CD14-positive monocyte (primary cell): ENCODE data around the gene NPLOC4. TPM values are rescaled to one million over a fixed set of nuclear protein-coding genes. Genes with fewer than 3 reads are reported as not detected.
A peak's percentile ranks its signal among the peaks of the same experiment; 100 is the strongest.

ENCODE experiments used
- DNase-seq, 3 donors: peaks; one replicate each; pipeline ENCODE4 v3.0.0-alpha.2; 2011 to 2022
- H2AFZ ChIP-seq: 2 replicates; pipeline ENCODE4 v1.6.0; 2012; ENCODE audit warnings: mild to moderate bottlenecking, low read depth, low read length, inconsistent platforms; ENCODE audit not compliant: insufficient read depth, poor library complexity, severe bottlenecking
- H3K27ac ChIP-seq, 2 donors: 1 replicate in 1 of 2; 2 replicates in 1 of 2; pipeline ENCODE4 v1.5.1; 2012 to 2013; ENCODE audit warnings: low read length in 2 of 2, control low read depth in 1 of 2, inconsistent platforms in 1 of 2, low read depth in 1 of 2, mild to moderate bottlenecking in 1 of 2
- H3K27me3 ChIP-seq, 2 donors: one replicate each; pipeline versions ENCODE4 v1.6.0 to v1.6.1; 2011 to 2013; ENCODE audit warnings: low read length in 2 of 2; ENCODE audit not compliant: control insufficient read depth in 2 of 2, insufficient read depth in 2 of 2
- H3K36me3 ChIP-seq, 2 donors: replicated peaks in 1 of 2; 1 replicate in 1 of 2; 2 replicates in 1 of 2; pipeline versions ENCODE4 v1.5.1 to v1.6.1; 2012 to 2013; ENCODE audit warnings: low read length in 2 of 2, control low read depth in 1 of 2, inconsistent platforms in 1 of 2, mild to moderate bottlenecking in 1 of 2; ENCODE audit not compliant: insufficient read depth in 2 of 2, control insufficient read depth in 1 of 2
- H3K4me1 ChIP-seq, 2 donors: 1 replicate in 1 of 2; 2 replicates in 1 of 2; pipeline versions ENCODE4 v1.5.1 to v1.6.1; 2012 to 2013; ENCODE audit warnings: low read length in 2 of 2, control low read depth in 1 of 2, inconsistent platforms in 1 of 2, mild to moderate bottlenecking in 1 of 2, moderate library complexity in 1 of 2; ENCODE audit not compliant: insufficient read depth in 2 of 2, control insufficient read depth in 1 of 2
- H3K4me2 ChIP-seq: replicated peaks from 2 replicates; pipeline ENCODE3; 2012; ENCODE audit warnings: low read length, moderate library complexity, mild to moderate bottlenecking; ENCODE audit not compliant: poor library complexity, severe bottlenecking; ENCODE audit errors: extremely low read depth
- H3K4me3 ChIP-seq, 3 experiments: fragments of 200-600 bp in 1 of 3; sonication (generic) in 1 of 3; replicated peaks in 1 of 3; 1 replicate in 2 of 3; 2 replicates in 1 of 3; pipeline ENCODE4 v1.5.1; 2011 to 2013; ENCODE audit warnings: low read length in 3 of 3, mild to moderate bottlenecking in 3 of 3, control low read depth in 2 of 3, low read depth in 2 of 3, inconsistent platforms in 1 of 3, moderate library complexity in 1 of 3
- H3K79me2 ChIP-seq: 2 replicates; pipeline ENCODE4 v1.6.0; 2012; ENCODE audit warnings: mild to moderate bottlenecking, control low read depth, inconsistent platforms, low read length, moderate library complexity; ENCODE audit not compliant: insufficient read depth
- H3K9ac ChIP-seq: 2 replicates; pipeline ENCODE4 v1.6.0; 2017; ENCODE audit warnings: low read length, mild to moderate bottlenecking; ENCODE audit not compliant: insufficient read depth, poor library complexity, severe bottlenecking
- H3K9me3 ChIP-seq, 2 donors: replicated peaks in 1 of 2; 1 replicate in 1 of 2; 2 replicates in 1 of 2; pipeline versions ENCODE4 v1.5.1 to v1.6.1; 2012 to 2013; ENCODE audit warnings: low read length in 2 of 2, control low read depth in 1 of 2; ENCODE audit not compliant: control insufficient read depth in 1 of 2, insufficient read depth in 1 of 2
- H4K20me1 ChIP-seq: 2 replicates; pipeline ENCODE4 v1.6.0; 2012; ENCODE audit warnings: mild to moderate bottlenecking, low read length, control low read depth, moderate library complexity; ENCODE audit not compliant: insufficient read depth
- H3K27ac Mint-ChIP-seq, 7 donors: one replicate each; pipeline ENCODE4 v1.8.0; 2020; ENCODE audit warnings: mild to moderate bottlenecking in 7 of 7, mixed read lengths in 7 of 7, moderate library complexity in 6 of 7, inconsistent platforms in 2 of 7
- H3K27me3 Mint-ChIP-seq, 3 donors: one replicate each; pipeline ENCODE4 v1.8.0; 2021 to 2022; ENCODE audit warnings: low read depth in 3 of 3, mild to moderate bottlenecking in 3 of 3, mixed read lengths in 3 of 3, moderate library complexity in 3 of 3, inconsistent platforms in 1 of 3
- H3K36me3 Mint-ChIP-seq, 2 donors: one replicate each; pipeline ENCODE4 v1.8.0; 2020; ENCODE audit warnings: mixed read lengths in 2 of 2, inconsistent platforms in 1 of 2, mild to moderate bottlenecking in 1 of 2
- H3K4me1 Mint-ChIP-seq: one replicate; pipeline ENCODE4 v1.8.0; 2020; ENCODE audit warnings: mild to moderate bottlenecking, mixed read lengths
- H3K4me3 Mint-ChIP-seq, 2 donors: one replicate each; pipeline ENCODE4 v1.8.0; 2020; ENCODE audit warnings: mild to moderate bottlenecking in 2 of 2, mixed read lengths in 2 of 2, moderate library complexity in 1 of 2
- H3K9me3 Mint-ChIP-seq, 7 donors: one replicate each; pipeline ENCODE4 v1.8.0; 2020 to 2022; ENCODE audit warnings: mixed read lengths in 7 of 7, mild to moderate bottlenecking in 6 of 7, moderate library complexity in 6 of 7, inconsistent platforms in 2 of 7
- WGBS: methylation state at CpG from one replicate; pipeline ENCODE4 v1.1.5; 2013; ENCODE audit warnings: missing lambda C conversion rate; ENCODE audit not compliant: insufficient coverage; 5-methylcytosine and 5-hydroxymethylcytosine counted together
- intact Hi-C, 2 donors: fragments of 100-400 bp; cut with micrococcal nuclease; formaldehyde crosslinking; loops; one replicate each; pipeline versions ENCODE4 v1.15.0 to v1.15.1; 2023
- polyA plus RNA-seq, 3 donors: library from polyadenylated mRNA; depleted of rRNA in 1 of 3; unstranded in 2 of 3; stranded (reverse) in 1 of 3; fragments of 300-500 nt in 2 of 3; fragments of >200 nt in 1 of 3; fragmentation: Illumina TruSeq in 2 of 3; gene quantifications; 1 replicate in 2 of 3; 2 replicates in 1 of 3; pipeline ENCODE4 v1.2.3, GENCODE V29; 2012 to 2021
- TF ChIP-seq, protein P1 (sequence below): fragments of 200-600 bp; IDR thresholded peaks from one replicate; pipeline ENCODE4 v1.8.0; 2022; ENCODE audit warnings: antibody characterized with exemption, mild to moderate bottlenecking

NPLOC4 gene
- polyA plus RNA-seq, 3 donors: 92.1 to 112 (median 106) TPM

DNA sequence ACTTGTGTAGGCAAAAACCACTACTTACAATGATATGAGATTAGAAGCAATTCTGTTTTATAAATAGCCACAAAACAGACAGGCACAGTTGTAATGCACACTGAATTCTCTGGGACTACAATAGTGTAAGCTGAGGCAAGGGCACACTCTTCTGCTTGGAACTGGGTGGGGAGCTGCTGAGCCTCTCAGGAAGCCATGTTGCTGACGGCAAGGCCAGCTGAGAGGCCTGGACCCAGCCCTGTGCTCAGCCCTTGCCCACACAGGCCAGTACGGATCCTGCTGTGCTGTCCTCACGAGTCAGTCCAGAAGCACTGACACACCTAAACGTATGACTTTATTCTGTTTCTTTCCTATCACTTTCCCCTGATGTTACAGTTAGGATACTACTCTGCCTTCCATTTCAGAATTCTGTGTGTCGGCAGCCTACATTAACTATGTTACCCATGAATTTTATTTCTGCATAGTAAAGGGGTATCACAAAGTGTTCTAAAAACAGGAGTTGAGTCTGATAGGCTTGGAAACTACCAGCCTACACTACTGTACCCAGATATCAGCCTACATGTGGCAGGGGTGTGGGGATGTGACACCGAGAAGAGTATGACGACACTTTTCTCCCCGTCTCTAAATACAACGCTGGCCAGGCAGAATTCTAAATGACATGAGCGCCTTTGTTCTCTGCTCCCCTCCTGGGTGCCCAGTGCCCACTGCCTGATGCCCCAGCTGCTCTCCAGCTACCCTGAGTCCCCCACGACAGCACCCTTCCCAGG is 43.6 kb downstream of the NPLOC4 start:
- H3K4me3 ChIP-seq: no peak overlapping the region
- no peaks in the 10 kb centered on the region for H3K9me3 ChIP-seq
- H3K27ac ChIP-seq: no peak overlapping the region
- DNase-seq: no peak
- H3K4me3 Mint-ChIP-seq: no peak overlapping the region
- peaks cover 11% of the 10 kb centered on the region for H4K20me1 ChIP-seq
- peaks cover 14 to 15% of the 10 kb centered on the region in 2 donors for H3K4me1 ChIP-seq
- no peaks in the 10 kb centered on the region for H3K27me3 Mint-ChIP-seq
- H3K36me3 ChIP-seq: peaks cover 72 to 82% of the 10 kb centered on the region in 2 donors
- H3K27me3 ChIP-seq: no peaks in the 10 kb centered on the region
- no peak overlapping the region for H3K9ac ChIP-seq
- H3K4me2 ChIP-seq: no peak overlapping the region
- WGBS: 97% methylated on average over 9 of the region's 11 CpGs
- H3K79me2 ChIP-seq: peaks cover 18% of the 10 kb centered on the region
- intact Hi-C loops: no loop called here
- TF ChIP-seq, protein P1, sequence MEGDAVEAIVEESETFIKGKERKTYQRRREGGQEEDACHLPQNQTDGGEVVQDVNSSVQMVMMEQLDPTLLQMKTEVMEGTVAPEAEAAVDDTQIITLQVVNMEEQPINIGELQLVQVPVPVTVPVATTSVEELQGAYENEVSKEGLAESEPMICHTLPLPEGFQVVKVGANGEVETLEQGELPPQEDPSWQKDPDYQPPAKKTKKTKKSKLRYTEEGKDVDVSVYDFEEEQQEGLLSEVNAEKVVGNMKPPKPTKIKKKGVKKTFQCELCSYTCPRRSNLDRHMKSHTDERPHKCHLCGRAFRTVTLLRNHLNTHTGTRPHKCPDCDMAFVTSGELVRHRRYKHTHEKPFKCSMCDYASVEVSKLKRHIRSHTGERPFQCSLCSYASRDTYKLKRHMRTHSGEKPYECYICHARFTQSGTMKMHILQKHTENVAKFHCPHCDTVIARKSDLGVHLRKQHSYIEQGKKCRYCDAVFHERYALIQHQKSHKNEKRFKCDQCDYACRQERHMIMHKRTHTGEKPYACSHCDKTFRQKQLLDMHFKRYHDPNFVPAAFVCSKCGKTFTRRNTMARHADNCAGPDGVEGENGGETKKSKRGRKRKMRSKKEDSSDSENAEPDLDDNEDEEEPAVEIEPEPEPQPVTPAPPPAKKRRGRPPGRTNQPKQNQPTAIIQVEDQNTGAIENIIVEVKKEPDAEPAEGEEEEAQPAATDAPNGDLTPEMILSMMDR: no peak
- H3K4me1 Mint-ChIP-seq: peaks cover 9% of the 10 kb centered on the region
- H3K36me3 Mint-ChIP-seq: peaks cover 61 to 81% of the 10 kb centered on the region in 2 donors
- H3K27ac Mint-ChIP-seq: peak overlapping the region in 1 of 7 donors; percentile 9
- peaks cover 0 to 3% (median 0%) of the 10 kb centered on the region in 7 donors for H3K9me3 Mint-ChIP-seq
- H2AFZ ChIP-seq: no peak overlapping the region

DNA sequence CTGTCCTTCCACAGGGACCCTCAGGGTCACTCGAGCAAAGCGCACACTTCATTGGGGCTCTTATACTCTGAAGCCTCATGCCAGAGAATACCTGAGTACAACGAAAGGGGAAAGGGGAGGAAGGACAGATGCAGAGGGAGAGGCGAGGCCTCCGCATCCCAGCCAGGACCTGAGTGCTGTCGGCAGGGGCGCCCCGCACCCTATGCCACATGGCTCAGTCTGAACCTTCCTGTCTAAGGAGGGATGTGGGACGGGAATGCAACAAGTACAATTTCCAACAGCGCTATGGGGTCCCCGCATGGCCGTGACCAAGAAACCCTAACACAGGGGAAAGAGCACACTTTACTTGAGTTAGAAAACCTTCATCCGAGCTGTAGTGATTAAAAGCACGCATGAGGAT is 44.9 kb downstream of the NPLOC4 start:
- Histone ChIP-seq H2AFZ (no peak overlapping the region), H3K4me2 (no peak overlapping the region), H3K4me3 (no peak overlapping the region), H3K27me3 (no peaks in the 10 kb centered on the region), H4K20me1 (peaks cover 9% of the 10 kb centered on the region), H3K36me3 (peaks cover 78 to 94% of the 10 kb centered on the region in 2 donors), H3K79me2 (peaks cover 18% of the 10 kb centered on the region), H3K9me3 (no peaks in the 10 kb centered on the region), H3K4me1 (peaks cover 1 to 2% of the 10 kb centered on the region in 2 donors), H3K27ac (peak overlapping the region in 1 of 2 donors; percentile 20), H3K9ac (no peak overlapping the region)
- Mint-ChIP-seq H3K27ac (peak overlapping the region in 2 of 7 donors; percentile 15 to 73), H3K27me3 (no peaks in the 10 kb centered on the region), H3K4me1 (peaks cover 2% of the 10 kb centered on the region), H3K9me3 (no peaks in the 10 kb centered on the region), H3K36me3 (peaks cover 68 to 93% of the 10 kb centered on the region in 2 donors), H3K4me3 (no peak overlapping the region)
- no peak for DNase-seq
- TF ChIP-seq, protein P1: no peak
- intact Hi-C loops: no loop called here
- WGBS: no CpG with 5 or more reads among the region's 14 CpGs
